NCI-H526 (cell line): ENCODE measurements around the gene PTCHD1.
A peak's percentile ranks its signal among the peaks of the same experiment; 100 is the strongest.

Source experiments
- DNase-seq, 2 experiments: peaks; one replicate each; lab custom pipeline; 2025; lab: John Stamatoyannopoulos, UW

Gene PTCHD1

DNA sequence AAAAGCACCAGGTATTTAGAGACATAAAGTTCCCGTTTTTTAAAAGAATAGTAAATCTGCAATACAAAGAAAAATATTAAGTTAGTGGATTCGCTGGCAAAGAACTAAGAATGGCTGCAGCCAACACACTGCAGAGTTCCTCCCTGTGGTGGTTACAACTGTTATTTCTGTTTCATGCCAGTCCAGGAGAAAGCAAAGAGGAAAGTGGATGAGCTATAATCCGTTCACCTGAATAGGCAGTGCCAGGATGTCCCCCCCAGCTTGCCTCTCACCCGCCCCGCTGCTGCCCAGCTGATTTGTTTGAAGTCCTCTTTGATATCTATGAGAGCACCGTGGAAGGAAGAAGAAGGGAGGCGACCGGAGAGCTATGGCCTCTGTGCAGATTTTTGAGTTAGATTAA is 63.9 kb downstream of the PTCHD1 start:
- DNase-seq, result no peak

DNA sequence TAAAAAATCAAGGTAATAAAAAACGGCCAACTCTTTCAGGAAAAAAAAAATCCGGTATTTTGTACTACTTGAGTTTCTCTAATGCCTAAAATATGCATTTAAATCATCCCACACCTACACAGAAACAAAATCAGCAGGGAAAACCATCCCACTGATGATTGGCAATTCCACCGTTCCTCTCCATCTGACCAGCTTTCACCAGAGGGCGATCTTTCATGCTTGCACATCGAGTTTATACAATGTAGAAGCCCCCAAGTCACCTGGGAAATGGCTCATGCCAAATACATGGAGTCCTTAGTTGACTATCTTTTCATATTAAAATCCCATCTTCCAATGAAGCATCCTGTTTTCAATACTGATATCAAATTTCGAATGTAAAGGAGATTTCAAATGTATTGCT is 69.2 kb downstream of the PTCHD1 start:
- DNase-seq, result peak; percentile 26 to 61

DNA sequence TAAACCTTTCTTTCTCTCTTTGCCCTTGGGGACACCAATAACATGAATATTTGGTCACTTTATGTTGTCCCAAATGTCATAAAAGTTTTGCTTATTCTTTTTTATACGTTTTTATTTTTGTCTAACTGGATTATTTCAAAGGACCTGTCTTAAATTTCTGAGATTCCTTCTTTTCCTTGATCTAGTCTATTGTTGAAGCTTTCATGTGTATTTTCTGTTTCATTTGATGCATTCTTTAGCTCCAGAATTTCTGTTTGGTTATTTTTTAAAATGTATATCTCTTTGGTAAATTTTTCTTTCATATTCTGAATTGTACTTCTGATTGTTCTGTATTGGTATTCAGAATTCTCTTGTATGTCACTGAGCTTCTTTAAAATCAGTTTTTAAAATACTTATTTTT is 88.3 kb downstream of the PTCHD1 start:
- no peak for DNase-seq

- no peak for DNase-seq
These were observed 99.8 kb downstream of the PTCHD1 start for GRCh38 chrX:23434356-23434884.

DNA sequence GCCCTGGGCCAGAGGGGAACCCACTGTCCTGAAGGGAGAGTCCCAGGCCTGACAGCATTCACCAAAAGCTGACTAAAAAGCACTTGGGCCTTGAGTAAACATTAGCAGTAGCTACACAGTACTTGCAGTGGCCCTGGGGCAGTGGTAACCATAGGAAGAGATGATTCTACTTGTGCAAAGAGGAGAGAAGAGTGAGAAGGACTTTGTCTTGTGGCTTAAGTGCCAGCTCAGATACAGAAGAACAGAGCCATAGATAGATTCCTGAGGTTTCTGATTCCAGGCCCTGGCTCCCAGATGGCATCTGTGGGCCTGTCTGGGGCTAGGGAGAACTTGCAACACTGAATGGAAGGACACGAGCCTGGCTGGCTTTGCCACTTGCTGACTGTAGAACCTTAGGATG is 100.5 kb downstream of the PTCHD1 start:
- no peak for DNase-seq

GRCh38 chrX:23435575-23435974 is 100.9 kb downstream of the PTCHD1 start:
- peak in 1 of 2 experiments; percentile 4 for DNase-seq

- DNase-seq, result no peak
These were observed 102.2 kb downstream of the PTCHD1 start for GRCh38 chrX:23436875-23437274.

- DNase-seq, result no peak
These were observed 116.6 kb downstream of the PTCHD1 start for GRCh38 chrX:23451266-23451665.
